Fibroblast of mammary gland (primary cell): ENCODE results near the gene IVNS1ABP.
"Not testable (repeated sequence)": the region's sequence is repeated elsewhere in the genome, so short reads cannot be mapped to it uniquely, and the experiment has no call there.

ENCODE experiments used
- DNase-seq: peaks from one replicate; pipeline ENCODE4 v3.0.0-alpha.2; 2010; ENCODE audit warnings: low read depth
- H3K4me3 ChIP-seq: 2 replicates; pipeline ENCODE4 v1.5.1; 2011; ENCODE audit warnings: low read depth, mild to moderate bottlenecking, low read length, moderate library complexity; ENCODE audit not compliant: control insufficient read depth
- CTCF ChIP-seq: conservative IDR thresholded peaks from 2 replicates; pipeline ENCODE4 v1.5.1; 2011; ENCODE audit warnings: low read depth, low read length, inconsistent platforms; ENCODE audit not compliant: control insufficient read depth, insufficient read depth

Gene IVNS1ABP

DNA sequence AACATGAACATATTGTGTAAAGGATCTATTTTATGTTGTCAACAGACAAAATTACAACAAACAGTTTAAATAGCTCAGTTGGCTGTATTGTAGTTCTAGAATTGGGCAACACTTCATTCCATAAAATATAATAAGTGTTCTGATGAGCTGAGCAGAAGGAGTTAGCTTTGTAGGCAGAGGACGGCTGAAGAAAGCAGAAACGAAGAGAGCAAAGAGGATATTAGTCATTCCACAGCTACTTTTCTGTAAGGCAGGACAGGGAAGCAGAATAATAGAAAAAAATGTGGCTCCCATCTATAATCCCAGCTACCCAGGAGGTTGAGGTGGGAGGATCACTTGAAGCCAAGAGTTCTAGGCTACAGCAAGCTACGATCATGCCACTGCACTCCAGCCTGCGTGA is 20.2 kb upstream of the IVNS1ABP start:
- H3K4me3 ChIP-seq = no peak overlapping the region
- DNase-seq = peak; percentile 32
- TF ChIP-seq CTCF = no peak

DNA sequence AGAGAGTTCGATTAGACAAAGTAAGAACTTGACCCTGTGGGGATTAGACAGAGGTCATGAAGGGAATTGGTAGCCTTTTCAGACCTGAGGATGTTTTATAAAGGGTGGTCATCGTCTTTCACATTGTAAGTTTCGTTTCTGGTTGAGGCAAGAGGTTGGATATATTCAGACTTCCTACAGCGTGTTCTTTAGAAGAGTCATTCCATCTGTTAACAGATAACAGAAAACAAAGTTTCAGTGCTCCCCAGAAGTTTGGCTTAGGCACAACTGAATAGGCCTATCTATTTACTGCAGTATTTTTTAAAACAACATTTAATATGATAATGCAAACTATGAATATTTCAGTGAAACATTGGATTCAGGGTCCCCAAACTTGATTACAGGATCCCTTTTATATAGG is 17.1 kb upstream of the IVNS1ABP start:
- no peak for DNase-seq
- no peak overlapping the region for H3K4me3 ChIP-seq
- TF ChIP-seq CTCF = no peak

DNA sequence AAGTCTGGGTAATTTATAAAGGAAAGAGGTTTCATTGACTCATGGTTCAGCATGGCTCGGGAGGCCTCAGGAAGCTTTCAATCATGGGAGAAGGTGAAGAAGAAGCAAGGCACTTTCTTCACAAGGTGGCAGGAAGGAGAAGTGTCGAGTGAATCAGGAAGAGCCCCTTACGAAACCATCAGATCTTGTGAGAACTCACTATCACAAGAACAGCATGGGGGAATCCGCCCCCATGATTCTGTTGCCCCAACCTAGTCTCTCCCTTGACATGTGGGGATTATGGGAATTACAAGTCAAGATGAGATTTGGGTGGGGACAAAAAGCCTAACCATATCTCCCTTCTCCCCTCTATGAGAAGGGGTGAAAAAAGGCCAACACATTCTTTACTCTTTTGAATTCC is 11.2 kb upstream of the IVNS1ABP start:
- no peak for DNase-seq
- TF ChIP-seq CTCF = no peak
- no peak overlapping the region for H3K4me3 ChIP-seq

DNA sequence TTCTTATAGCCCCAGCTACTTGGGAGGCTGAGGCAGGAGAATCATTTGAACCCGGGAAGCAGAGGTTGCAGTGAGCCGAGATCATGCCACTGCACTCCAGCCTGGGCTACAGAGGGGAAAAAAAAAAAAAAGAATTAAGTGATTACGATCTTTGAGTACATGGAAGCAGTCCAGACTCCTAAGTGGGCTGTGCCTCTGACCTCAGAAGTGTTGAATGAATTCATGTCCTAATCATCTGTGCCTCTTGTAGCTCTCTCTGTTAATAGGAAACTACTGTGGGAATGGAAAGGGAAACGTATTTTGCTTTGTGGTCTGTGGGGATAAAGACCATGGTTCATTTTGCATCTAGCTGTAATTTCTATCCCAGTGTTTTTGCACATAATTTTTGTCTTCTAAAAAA is 8.4 kb upstream of the IVNS1ABP start:
- no peak overlapping the region for H3K4me3 ChIP-seq
- DNase-seq = peak; percentile 19
- TF ChIP-seq CTCF = no peak

DNA sequence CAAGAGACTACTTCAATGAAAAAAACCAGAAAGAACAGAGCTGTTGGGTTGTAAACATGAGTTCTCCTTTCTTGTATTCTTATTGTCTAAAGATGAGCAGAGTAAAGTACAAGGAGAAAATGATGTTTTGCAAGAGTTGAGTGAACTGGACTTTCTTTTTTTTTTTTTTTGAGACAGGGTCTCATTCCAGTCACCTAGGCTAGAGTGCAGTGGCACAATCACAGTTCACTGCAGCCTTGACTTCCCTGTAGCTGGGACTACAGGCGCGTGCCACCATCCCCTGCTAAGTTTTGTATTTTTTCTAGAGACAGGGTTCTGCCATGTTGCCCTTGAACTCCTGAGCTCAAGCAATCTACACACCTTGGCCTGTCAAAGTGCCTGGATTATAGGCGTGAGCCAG is 7.1 kb upstream of the IVNS1ABP start:
- no peak overlapping the region for H3K4me3 ChIP-seq
- no peak for TF ChIP-seq CTCF
- DNase-seq = no peak

DNA sequence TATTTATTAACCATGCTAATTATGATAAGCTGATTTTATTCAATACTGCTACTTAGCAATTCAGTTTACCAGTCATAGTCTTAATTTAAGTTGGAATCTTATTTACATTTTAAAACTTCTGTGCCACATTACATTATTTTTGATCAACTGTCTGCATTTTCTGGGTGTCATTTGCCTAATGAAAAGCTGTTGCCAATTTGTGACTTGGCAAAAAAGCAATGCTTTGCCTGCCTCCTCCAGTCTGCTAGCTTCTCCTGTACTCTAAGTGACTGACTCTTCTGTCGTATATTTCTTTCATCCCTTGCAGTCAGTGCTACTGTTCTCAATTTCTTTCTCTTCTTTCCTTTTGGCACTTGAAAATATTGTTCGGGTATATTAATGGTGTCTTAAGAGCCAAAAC is 5.6 kb upstream of the IVNS1ABP start:
- DNase-seq = no peak
- no peak for TF ChIP-seq CTCF

DNA sequence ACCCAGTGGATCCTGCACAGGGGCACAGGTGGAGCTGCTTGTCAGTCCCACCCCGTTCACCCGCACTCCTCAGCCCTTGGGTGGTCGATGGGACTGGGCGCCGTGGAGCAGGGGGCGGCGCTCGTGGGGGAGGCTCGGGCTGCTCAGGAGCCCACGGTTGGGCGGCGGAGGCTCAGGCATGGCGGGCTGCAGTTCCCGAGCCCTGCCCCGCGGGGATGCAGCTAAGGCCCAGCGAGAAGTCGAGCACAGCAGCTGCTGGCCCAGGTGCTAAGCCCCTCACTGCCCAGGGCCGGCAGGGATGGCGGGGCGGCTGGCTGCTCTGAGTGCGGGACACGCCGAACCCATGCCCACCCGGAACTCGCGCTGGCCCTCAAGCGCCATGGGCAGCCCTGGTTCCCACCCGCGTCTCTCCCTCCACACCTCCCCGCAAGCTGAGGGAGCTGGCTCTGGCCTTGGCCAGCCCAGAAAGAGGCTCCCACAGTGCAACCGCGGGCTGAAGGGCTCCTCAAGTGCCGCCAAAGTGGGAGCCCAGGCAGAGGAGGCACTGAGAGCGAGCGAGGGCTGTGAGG is 4.7 kb upstream of the IVNS1ABP start:
- not testable (repeated sequence) for H3K4me3 ChIP-seq, DNase-seq

More for the DNA sequence above, 5.6 kb upstream of the IVNS1ABP start:
- H3K4me3 ChIP-seq = no peak overlapping the region

- H3K4me3 ChIP-seq, DNase-seq: not testable (repeated sequence)
Measured at GRCh38 chr1:185321104-185321503, 4.1 kb upstream of the IVNS1ABP start.
